PC-9 (cell line): Measurements from ENCODE around the gene TEPSIN.

ENCODE experiments used
- EZH2 ChIP-seq: fragments of 200-600 bp; sonication (generic); IDR thresholded peaks from 2 replicates; pipeline ENCODE4 v1.8.0; 2017; ENCODE audit warnings: antibody characterized with exemption, low read depth
- TF ChIP-seq, protein P1 (sequence below): fragments of 200-600 bp; sonication (generic); conservative IDR thresholded peaks from 2 replicates; pipeline ENCODE4 v1.6.1; 2017; ENCODE audit warnings: mixed run types, antibody characterized with exemption, mild to moderate bottlenecking, moderate library complexity

DNA sequence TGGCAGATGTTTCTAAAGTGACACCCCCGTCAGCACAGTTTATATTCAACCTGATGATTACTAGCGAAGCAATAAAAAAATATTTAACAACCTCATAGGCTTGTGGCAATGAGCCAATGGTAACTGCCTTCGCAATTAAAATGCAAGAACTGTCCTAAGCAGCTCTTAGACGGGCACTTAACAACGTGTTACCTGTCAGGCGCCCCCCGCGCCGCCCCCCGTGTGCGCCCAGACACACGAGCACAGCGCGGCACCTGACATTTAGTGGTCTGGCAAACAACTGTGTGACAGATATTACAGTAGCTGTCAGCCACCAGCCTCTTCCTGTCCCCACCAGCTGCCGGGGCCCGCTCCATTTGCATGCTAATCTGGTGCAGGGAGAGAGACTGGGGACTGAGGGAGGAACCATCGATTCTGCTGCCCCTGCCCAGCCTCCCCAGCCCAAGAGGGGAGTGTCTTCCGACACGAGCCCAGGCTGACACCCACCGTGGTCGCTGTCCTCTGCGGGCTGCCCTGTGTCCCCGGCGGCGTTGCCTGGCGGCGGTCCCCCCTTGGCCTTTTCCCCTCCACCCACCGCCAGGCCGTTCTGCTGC lies 12.9 kb upstream of the TEPSIN start:
- TF ChIP-seq EZH2 = no peak
- TF ChIP-seq, protein P1, sequence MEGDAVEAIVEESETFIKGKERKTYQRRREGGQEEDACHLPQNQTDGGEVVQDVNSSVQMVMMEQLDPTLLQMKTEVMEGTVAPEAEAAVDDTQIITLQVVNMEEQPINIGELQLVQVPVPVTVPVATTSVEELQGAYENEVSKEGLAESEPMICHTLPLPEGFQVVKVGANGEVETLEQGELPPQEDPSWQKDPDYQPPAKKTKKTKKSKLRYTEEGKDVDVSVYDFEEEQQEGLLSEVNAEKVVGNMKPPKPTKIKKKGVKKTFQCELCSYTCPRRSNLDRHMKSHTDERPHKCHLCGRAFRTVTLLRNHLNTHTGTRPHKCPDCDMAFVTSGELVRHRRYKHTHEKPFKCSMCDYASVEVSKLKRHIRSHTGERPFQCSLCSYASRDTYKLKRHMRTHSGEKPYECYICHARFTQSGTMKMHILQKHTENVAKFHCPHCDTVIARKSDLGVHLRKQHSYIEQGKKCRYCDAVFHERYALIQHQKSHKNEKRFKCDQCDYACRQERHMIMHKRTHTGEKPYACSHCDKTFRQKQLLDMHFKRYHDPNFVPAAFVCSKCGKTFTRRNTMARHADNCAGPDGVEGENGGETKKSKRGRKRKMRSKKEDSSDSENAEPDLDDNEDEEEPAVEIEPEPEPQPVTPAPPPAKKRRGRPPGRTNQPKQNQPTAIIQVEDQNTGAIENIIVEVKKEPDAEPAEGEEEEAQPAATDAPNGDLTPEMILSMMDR = no peak
